Hematopoietic multipotent progenitor cell (in vitro differentiated cells): ENCODE results near the gene IRS2. TPM values are rescaled to one million over a fixed set of nuclear protein-coding genes. Genes with fewer than 3 reads are reported as not detected.
A peak's percentile ranks its signal among the peaks of the same experiment; 100 is the strongest.
"Not testable (repeated sequence)": the region's sequence is repeated elsewhere in the genome, so short reads cannot be mapped to it uniquely, and the experiment has no call there.

ENCODE experiments used
- DNase-seq, 3 donors: peaks; one replicate each; pipeline ENCODE4 v3.0.0-alpha.2; 2011 to 2015; ENCODE audit warnings: low read depth in 2 of 3, low spot score in 2 of 3
- total RNA-seq: library from RNA; depleted of rRNA; stranded (reverse); fragments of >200 nt; gene quantifications from one replicate; pipeline ENCODE4 v1.2.3, GENCODE V29; 2012

IRS2 gene
- total RNA-seq, 1 donor: 9.4 TPM

DNA sequence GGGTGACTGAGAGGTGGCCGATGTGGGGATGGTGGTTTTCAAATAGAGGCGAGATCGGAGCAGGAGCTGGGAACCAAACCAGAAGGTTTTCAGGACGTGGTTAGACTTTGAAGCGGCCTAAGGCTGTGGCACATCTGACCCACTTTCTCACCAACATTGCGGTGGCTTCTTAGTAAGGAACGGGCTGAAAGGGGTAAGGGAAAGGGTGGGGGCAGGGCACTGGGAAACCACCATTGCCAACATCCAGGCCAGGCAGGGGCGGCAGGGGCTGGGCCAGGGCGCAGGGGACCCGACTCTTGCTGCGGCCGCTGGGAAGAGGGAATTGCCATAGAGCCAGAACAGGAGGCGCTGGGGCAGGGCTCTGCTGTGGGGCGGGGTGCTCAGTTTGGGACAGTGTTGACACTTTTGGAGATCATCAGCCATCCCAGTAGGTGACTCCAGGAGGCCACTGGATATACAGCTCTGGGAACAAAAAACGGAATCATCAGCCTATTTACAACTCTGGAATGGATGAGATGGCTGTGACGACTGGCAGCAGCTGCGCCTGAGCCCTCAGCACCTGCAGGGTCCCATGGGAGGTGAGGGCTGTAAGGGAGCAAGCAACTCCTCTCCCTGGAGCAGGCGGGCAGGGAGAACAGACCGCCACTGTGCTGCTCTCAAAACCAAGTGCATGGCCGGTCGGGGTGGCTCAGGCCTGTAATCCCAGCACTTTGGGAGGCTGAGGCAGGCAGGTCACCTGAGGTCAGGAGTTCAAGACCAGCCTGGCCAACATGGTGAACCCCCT, 52.2 kb downstream of the IRS2 start:
- no peak for DNase-seq

DNA sequence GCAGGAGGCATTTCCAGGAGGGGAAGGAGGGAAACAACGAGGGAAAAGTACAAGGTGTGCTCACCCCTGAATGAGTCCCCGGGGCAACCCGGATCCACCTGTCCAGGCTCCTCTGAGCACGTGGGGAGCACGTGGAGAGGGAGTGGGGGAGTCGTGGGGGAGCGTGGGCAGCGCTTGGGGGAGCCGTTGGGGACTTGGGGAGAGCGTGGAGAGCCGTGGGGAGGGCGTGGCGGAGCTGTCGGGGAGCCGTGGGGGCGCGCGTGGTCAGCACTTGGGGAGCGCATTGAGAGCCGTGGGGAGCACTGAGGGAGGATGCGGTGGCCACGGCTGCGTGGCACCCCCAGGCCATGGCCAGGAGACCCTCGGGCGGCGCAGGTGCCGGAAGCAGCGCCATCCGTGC, 52.8 kb downstream of the IRS2 start:
- no peak for DNase-seq

DNA sequence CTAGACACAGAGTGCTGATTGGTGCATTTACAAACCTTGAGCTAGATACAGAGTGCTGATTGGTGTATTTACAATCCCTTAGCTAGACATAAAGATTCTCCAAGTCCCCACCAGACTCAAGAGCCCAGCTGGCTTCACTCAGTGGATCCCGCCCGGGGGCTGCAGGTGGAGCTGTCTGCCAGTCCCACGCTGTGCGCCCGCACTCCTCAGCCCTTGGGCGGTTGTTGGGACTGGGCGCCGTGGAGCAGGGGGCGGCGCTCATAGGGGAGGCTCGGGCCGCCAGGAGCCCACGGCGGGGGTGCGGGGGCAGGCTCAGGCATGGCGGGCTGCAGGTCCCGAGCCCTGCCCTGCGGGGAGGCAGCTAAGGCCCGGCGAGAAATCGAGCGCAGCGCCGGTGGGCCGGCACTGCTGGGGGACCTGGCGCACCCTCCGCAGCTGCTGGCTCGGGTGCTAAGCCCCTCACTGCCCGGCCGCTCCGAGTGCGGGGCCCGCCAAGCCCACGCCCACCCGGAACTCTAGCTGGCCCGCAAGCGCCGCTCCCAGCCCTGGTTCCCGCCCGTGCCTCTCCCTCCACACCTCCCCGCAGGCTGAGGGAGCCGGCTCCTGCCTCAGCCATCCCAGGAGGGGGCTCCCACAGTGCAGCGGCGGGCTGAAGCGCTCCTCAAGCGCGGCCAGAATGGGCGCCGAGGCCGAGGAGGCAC, 53.8 kb downstream of the IRS2 start:
- DNase-seq: not testable (repeated sequence)

DNA sequence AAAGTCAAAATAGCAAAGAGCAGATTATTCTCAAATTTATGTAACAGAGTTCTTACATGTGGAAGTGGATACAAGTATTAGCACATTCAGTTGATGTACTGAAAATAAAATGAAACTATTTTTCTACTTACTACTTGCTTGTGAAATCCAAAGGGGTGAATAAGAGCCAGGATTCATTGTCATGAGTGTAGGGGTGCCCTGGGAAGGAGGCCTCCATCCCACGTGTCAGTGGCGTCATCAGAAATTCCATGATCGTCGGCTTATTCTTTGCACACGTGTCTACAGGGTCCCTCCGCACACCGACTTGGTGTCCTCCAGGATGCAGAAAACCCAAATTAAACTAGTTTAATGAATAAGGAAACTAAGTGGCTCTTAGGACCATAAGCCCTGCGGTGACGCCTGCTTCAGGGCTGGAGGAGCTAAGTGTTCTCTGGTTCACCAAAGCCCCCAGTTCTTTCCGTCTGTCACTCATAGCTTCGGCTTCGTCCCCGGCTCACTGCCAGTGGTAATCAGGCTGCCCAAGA, 55.5 kb downstream of the IRS2 start:
- DNase-seq: no peak

DNA sequence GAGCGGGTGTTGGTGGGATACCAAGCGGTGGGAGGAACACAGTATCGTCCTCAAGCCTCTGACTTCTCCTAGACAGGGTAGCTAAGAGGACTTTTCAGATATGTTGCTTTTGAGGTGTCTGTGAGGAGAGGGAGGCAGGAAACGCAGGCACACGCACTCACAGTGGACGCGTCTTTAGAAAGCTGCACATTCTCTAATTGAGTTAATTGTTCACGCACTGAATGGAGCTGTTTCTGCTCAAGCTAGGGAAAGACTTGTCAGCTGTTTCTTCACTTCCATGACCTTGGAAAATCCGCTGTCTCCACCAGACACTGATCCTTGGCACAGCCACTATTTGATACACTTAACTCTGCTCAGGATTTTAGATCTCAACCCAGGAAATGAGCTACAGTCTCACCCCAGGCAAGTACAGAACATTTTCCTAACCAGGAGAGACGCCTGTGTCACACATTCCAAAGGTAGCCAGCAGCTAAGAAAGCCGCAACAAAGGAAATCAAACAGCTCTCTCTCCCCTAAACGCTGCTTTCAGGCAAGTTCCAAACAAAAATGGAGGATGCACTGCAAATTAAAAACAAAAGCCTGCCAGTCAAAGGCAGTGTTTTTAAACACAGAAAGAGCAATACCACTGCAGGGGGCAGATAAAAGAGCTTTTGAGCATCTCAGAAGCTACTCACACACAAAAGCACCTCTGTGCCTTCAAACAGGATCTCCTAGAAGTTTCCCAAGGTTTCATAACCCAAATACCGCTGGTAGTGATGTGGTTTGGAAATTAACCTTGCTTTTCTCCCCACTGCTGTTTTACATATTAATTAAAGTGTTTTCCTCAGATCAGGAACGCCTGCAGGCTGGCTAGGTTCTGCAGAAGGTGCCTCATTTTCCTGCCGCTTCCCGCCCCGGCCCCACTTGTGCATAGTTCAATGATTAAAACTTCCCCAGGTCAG, 57.3 kb downstream of the IRS2 start:
- DNase-seq: no peak

DNA sequence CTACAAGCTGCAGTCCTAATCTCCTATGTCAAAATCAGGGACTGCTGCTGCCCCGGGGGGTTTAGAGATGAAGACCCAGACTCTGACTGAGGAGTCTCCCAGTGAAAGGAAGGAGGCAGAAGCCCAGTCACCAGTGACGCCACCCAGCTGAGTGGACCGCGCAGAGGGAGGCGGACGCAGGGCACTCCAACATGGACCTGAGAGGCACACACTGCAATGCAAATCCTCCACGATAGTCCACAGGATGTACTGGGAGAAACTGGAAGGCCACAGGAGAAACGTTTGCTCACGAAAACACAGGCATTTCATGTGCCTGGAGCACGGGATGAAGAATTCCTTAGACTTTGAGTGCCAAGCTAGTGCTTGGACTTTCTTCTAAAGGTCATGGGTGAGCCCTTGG, 58.3 kb downstream of the IRS2 start:
- no peak for DNase-seq

DNA sequence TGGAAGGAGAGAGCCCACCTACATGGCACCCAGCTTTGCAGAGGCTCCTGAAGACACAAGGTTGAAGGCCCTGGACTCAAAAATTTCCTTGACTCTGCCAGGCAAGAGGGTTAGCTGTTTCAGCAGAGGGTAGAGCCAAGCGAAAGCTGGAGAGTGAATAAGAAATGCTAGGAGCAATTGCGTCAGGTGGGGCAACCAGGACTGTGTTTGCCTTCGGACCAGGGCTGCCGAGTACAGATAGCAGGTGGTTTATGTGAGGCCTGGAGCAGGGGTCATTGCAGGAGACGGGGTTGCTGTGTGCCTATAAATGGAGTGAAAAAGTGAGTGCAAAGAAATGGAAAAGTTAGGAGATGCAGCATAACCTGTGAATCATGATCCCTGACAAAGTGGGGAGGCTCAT, 59.1 kb downstream of the IRS2 start:
- no peak for DNase-seq

DNA sequence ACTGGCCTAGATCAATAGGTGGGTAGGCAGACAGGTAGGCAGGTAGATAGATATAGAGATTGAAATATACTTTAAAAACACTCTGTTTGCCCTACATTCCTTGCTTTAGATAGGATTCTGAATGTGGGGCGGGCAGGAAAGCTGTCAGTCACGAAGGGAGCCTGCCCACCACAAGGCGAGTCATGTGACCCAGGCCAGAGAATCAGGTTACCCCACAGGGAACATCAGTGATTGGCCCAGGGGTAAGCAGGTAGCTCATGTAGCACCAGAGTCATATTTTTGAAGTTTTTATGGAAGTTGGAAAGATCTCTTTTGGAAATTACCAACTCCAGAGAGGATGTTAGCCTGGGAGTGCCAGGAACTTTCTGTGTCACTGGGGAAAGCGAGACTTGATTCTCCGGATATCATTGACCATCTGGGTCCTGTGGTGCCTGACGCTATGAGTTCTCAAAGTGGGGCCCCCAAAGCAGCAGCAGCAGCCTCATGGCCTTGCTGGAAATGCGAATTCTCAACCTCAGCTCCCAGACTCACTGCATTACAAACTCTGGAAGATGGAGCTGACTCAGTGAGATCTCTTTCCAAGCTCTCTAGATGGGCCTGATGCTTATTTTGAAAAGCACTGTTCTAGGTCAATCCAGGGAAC, 60.3 kb downstream of the IRS2 start:
- no peak for DNase-seq

DNA sequence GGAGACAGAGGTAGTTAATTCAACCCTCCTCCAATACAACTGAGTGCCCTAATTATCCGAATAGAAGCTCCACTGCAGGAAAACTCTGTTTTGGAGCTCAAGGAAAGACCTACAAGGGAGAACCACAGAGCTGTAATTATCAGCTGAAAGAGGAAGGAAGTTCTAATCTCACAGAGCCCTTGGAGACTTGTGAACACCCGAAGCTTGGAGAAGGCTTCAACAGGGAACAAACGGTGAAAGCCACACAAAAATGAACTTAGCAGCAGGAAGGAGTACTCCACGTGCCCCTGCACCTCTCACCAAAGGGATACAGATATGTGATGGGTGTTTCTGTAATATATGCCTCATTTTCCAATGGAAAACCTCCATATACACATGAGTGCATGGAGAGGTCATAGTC, 61.1 kb downstream of the IRS2 start:
- DNase-seq: peak in 1 of 3 donors; percentile 54

DNA sequence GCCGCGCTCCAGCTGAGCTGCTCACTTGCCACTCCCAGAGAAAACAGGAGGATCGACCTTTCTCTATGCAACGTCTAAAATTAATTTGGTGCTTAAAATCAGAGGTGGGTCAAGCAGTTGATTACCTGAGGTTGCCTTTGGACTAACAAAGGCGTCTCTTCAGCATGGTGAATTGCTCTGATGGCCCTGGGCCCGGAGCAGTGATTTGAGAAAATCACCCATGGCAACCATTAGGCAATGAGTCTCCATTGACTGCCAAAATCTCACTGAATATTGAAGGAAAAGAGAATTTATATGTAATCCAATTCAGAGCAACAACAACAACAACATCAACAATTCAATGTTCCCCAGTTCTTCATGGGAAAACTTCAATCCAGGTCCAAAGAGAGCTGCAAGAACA, 61.8 kb downstream of the IRS2 start:
- DNase-seq: no peak

DNA sequence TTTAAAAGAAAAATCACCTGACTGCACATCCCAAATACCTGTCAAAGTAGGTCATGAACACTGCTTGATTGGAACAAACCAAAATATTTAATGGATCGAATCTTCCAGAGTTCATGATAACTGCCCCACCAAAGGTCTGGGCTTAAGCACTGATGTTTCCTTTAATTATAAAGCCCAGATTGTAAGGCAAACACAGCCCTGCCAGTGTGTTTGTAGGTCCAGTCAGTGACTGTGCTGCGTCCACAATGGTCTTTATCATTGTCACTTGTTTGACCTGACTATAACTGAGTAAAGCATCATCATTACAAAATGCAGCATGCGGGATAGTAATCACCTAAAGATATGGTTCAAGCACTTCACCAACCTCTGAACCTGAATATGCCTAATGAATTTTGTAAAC, 63.3 kb downstream of the IRS2 start:
- no peak for DNase-seq

DNA sequence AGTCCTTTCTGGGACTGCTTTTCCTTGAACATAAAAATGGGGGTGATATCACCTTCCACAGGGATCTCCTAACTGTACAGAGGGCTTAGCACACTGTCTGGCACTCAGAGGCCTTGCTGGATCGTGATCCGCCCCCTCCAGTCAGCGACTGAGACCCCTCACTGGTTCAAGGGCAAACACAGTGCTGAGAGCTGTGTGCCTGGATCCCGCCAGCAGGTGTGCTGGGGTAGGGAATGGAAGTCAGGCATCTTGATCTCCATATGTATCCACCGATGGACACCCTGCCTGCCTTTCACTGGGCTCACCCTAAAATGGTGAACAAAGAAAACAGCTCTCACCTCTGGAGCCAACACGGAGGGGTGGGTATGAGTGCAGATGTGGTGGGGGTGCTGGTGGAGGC, 64.3 kb downstream of the IRS2 start:
- no peak for DNase-seq

DNA sequence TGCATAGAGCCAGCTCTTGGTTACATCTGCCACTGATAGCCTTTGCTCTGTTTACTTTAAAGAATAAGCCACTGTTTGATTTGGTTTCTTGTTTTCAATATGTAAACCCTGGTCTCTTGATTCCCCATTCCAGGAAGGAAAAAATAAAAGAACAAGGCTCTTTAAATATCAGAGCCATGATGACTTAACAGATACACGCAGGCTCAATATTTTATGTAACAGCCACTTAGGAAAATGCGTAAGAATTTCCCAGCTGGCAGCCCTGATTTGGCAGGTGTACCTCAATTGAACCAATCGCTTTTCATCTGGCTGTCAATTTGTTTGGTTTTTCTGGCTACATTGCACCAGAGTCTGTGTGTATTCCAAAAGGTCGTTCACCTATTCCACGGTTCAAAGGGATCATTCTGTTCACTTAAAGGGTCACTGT, 65.6 kb downstream of the IRS2 start:
- no peak for DNase-seq

DNA sequence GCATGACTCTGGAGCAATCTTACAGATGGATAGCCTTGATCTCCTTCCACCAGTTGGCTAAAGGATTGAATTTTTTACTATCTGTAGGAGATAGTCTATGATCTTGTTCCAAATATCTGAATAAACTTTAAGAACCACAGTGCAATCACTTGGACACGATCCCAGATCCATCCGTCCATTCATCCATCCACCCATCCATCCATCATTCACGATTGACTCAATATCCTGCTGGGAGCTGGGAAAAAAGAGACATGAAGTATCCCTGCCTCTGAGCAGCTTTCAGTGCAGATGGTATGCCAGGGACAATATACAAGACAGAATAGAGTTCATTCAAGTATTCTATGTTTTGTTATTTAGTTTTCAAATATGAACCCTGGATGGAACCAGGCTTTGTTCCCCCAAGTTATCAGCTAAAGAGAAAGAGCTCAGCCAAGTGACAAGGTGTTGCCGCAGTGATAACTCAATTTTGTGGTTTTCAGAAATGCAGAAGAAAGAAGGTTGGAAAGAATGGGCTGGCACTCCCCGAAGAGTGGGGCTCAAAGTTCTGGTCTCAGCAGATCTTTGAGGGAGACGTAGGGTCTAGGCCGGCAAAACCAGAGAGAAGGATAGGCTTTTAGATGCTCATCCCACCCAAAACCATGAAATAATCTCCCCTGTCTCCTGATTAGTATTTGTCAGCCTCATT, 66.3 kb downstream of the IRS2 start:
- peak in 2 of 3 donors; percentile 59 to 86 for DNase-seq

DNA sequence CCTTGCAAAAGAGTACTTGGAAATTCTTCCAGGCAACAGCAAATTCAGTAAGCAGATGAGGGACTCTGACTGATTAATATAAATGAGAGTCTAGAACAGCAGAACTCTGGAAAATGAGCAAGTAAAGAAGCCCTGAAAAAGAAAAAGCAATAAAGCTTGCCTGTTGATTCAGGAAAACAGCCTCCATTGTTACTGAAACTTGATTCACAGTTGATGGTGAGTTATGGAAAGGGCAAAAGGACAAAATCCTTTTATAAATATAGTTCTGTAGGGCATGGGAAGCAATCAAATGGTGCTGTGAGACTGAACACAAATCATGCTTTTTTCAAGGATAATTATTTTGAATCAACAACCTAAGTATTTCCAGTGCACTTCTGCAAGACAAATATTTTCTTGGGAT, 67.7 kb downstream of the IRS2 start:
- DNase-seq: no peak

DNA sequence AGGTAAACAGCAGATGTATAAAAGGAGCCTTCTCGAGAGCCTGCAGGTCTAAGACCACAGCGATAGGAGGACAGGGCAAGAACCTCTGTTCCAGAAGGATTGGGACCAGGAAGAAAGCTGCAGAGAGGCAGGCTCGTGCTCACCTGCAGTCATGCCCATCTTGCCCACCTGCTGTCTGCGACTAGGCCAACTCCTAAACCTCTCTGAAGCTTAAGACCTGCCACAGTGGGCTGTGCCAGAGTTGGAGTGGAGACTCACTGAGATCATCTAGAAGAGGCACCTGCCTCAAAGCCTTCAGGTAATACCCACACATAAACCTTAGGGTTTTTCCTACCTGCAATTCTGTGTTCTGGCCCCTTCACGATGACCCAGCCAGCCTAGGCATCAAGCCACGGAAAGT, 68.7 kb downstream of the IRS2 start:
- DNase-seq: no peak

DNA sequence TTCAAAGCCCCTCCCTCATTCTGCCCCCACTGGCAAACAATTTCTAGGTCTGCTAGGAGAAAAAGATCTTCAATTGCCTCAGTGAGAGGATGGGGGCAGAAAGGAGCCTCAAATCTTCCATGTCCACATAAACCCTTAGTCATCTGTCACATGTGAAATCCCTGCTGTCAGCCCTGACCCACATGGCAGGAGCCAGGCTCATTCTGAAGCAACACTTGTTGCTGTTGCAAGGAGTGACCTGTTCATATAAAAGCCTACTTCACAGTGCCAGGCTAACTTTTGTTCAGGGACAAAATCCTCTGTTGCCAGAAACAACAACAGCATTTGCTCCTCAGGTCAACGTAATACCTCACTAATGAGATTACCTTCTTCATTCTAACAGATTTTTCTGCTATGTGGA, 70.5 kb downstream of the IRS2 start:
- no peak for DNase-seq

DNA sequence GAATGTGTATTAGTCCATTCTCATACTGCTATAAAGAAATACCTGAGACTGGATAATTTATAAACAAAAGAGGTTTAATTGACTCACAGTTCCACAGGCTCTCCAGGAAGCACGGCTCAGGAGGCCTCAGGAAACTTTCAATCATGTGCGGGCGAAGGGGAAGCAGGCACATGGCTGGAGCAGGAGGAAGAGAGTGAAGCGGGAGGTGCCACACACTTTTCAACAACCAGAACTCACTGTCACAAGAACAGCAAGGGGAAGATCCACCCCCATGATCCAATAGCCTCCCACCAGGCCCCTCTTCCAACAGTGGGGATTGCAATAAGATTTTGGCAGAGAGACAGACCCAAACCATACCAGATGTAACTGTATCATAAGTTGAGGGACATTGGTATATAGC, 72.7 kb downstream of the IRS2 start:
- no peak for DNase-seq

DNA sequence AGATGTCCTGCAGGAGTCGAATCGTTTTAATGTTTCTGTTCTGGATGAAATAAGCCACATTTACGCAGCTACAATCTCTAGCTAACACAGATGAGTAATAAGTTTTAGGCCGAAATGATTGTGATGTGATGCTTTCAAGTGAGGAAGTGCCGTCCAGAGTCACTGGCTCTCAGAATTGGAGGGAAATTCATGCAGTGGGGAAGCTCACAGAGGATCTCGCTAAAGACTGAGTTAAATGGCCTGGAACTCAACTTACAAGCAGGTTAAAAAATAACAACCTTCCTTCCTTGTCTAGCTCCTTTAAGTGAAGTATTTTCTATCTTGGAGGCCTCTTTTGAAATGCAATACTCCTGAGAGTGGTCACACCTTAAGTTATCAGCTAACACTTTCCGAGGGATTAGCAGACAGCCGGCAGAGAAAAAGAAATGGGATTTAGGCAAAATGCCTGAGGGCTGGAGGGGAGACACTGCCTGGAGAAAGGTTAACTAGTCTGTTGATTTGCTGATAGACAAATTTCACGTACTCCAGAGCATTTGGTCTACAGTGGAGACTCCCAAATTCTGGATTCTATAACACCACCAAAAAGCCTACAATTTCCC, 74.2 kb downstream of the IRS2 start:
- DNase-seq: no peak
